ENCODE measurements around the gene BCAP29. TPM values are rescaled to one million over a fixed set of nuclear protein-coding genes. Genes with fewer than 3 reads are reported as not detected.

Gene BCAP29
- total RNA-seq, 3 donors from 2014 or later = 68.8 to 101 (median 78.2) TPM

- H3K4me3 ChIP-seq = no peak overlapping the region
- TF ChIP-seq POLR2AphosphoS5 (IDR thresholded peaks at IDR 0.05) = no peak
- no peak for TF ChIP-seq CTCF (IDR thresholded peaks at IDR 0.05)
- TF ChIP-seq POLR2A (IDR thresholded peaks at IDR 0.05) = no peak
- no peaks in the 10 kb centered on the region for H3K4me1 ChIP-seq
- intact Hi-C loops (cut with DNase I; ENCODE audit: low total_unique reads) = no loop called here
- H3K27ac ChIP-seq = no peak overlapping the region
- H3K36me3 ChIP-seq = no peaks in the 10 kb centered on the region
- H3K9me3 ChIP-seq = no peaks in the 10 kb centered on the region
- H3K27me3 ChIP-seq = no peaks in the 10 kb centered on the region
- no peak for DNase-seq (ENCODE audit: low spot score in 2 of 2)
Observed at GRCh38 chr7:107668296-107668695, 88.2 kb downstream of the BCAP29 start.

Other genes starting within 250 kb of the BCAP29 start
- gene GPR22, start 110.2 kb upstream of the BCAP29 start, total RNA-seq = not detected
- gene COG5, start 16.3 kb upstream of the BCAP29 start, total RNA-seq = 10 to 100 TPM; 35.2 to 61.2 (median 38.0) TPM
- gene DUS4L, start 16.3 kb upstream of the BCAP29 start, total RNA-seq = 10 to 100 TPM in 1 of 3 donors, 1 to 10 TPM in 2; 6.6 to 10.5 (median 9.0) TPM
- 1 to 10 TPM in 1 of 3 donors, under 1 TPM in 2; 0.44 to 1.3 (median 0.48) TPM for gene SLC26A4, start 80.6 kb downstream of the BCAP29 start, total RNA-seq
- 10 to 100 TPM; 27.5 to 49.3 (median 30.4) TPM for gene CBLL1, start 163.9 kb downstream of the BCAP29 start, total RNA-seq
- gene SLC26A3, start 223.0 kb downstream of the BCAP29 start, total RNA-seq = 10 to 100 TPM in 2 of 3 donors, not detected in 1; 13.6 to 36.4 TPM

All from breast epithelium (tissue), 4 donors.